Measurements from ENCODE around the gene EME1.
A peak's percentile ranks its signal among the peaks of the same experiment; 100 is the strongest.

EME1 gene

DNA sequence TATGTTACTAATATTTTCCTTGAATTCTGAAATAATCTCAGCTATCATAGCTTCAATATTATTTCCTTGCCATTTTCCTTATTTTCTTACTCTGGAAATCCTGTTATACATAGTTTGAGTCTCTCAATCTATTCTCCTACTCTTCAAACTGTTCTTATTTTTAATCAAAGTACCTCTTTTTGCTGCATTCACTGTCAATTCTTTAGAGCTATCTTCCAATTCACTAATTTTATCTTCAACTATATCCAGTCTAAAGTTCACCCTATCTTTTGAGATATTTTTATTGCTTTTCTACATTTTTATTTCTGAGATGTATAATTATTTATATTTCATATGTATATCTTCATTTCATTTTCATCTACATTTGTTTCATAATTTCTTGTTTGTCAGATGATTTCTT, 34.4 kb upstream of the EME1 start:
- no peaks in the 10 kb centered on the region for H3K9me3 ChIP-seq (ENCODE audit: low read length)

DNA sequence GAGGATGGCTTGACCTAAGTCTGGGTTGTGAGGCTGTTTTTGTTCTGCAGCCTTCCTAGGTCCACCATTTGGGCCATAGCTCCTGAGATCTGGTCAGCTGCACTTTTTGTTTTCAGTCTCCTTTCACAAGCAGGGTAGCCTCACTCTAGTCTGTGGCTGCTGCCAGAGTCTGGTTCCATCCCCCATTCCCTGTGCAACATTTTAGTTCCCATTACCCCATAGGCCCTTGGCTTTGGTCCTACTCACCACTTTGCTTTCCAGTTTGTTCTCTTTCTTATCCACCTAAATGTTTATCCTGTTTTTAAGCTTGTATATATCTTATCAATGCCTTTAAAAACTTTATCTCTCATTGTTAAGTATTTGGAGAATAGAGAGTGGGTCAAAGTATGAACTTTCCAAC, 33.6 kb upstream of the EME1 start:
- no peak overlapping the region for H3K9ac ChIP-seq (ENCODE audit: low read length)
- H3K36me3 ChIP-seq (ENCODE audit: insufficient read depth, low read length), result no peaks in the 10 kb centered on the region
- H3K27me3 ChIP-seq (ENCODE audit: control insufficient read depth in 1 of 2, insufficient read depth in 2 of 2, low read length in 2 of 2), result no peaks in the 10 kb centered on the region
- H3K9me3 ChIP-seq (ENCODE audit: low read length), result no peaks in the 10 kb centered on the region
- no peaks in the 10 kb centered on the region for H3K4me1 ChIP-seq (ENCODE audit: insufficient read depth, low read length)
- H3K27ac ChIP-seq (ENCODE audit: low read depth, low read length), result no peak overlapping the region
- no peak overlapping the region for H3K4me3 ChIP-seq (ENCODE audit: low read depth in 1 of 2, low read length in 2 of 2)

More for the DNA sequence above, 34.4 kb upstream of the EME1 start:
- H3K9ac ChIP-seq (ENCODE audit: low read length), result no peak overlapping the region
- no peaks in the 10 kb centered on the region for H3K4me1 ChIP-seq (ENCODE audit: insufficient read depth, low read length)
- H3K4me3 ChIP-seq (ENCODE audit: low read depth in 1 of 2, low read length in 2 of 2), result no peak overlapping the region
- H3K27me3 ChIP-seq (ENCODE audit: control insufficient read depth in 1 of 2, insufficient read depth in 2 of 2, low read length in 2 of 2), result no peaks in the 10 kb centered on the region
- H3K36me3 ChIP-seq (ENCODE audit: insufficient read depth, low read length), result no peaks in the 10 kb centered on the region
- no peak overlapping the region for H3K27ac ChIP-seq (ENCODE audit: low read depth, low read length)

DNA sequence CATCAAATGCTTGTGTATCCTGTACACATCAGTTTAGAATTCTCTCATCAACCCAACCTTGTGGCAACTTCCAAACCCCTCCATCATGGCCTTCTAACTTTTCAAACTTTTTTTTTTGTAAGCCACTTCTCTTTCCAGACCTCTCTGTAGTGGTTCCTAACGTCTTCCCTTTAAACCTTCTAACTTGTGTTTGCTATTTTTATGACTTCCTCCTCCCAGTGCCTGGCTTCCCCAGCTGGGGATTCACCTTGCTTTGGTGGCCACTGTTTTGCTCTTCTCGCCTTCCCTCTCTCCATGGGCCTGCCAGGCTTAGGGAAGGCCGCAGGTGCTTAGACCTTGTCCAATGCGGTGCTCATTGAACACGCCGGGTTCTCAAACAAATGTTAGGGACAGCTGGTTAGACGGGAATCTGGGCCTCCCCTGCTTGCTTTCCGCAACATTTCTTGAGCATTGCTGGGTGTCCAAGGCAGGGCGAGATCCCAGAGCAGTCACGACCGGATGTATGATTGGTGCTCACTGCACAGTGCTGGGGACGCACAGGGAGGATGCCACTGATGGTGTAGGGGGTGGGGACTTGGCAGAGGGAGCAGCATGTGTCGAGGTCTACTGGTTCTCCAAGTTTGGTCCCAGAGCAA, 28.2 kb upstream of the EME1 start:
- Histone ChIP-seq H3K36me3 (ENCODE audit: insufficient read depth, low read length) (no peaks in the 10 kb centered on the region), H3K4me3 (ENCODE audit: low read depth in 1 of 2, low read length in 2 of 2) (peak overlapping the region in 1 of 2 donors; percentile 60), H3K4me1 (ENCODE audit: insufficient read depth, low read length) (peaks cover 20% of the 10 kb centered on the region), H3K27ac (ENCODE audit: low read depth, low read length) (no peak overlapping the region), H3K27me3 (ENCODE audit: control insufficient read depth in 1 of 2, insufficient read depth in 2 of 2, low read length in 2 of 2) (no peaks in the 10 kb centered on the region), H3K9me3 (ENCODE audit: low read length) (no peaks in the 10 kb centered on the region), H3K9ac (ENCODE audit: low read length) (no peak overlapping the region)

DNA sequence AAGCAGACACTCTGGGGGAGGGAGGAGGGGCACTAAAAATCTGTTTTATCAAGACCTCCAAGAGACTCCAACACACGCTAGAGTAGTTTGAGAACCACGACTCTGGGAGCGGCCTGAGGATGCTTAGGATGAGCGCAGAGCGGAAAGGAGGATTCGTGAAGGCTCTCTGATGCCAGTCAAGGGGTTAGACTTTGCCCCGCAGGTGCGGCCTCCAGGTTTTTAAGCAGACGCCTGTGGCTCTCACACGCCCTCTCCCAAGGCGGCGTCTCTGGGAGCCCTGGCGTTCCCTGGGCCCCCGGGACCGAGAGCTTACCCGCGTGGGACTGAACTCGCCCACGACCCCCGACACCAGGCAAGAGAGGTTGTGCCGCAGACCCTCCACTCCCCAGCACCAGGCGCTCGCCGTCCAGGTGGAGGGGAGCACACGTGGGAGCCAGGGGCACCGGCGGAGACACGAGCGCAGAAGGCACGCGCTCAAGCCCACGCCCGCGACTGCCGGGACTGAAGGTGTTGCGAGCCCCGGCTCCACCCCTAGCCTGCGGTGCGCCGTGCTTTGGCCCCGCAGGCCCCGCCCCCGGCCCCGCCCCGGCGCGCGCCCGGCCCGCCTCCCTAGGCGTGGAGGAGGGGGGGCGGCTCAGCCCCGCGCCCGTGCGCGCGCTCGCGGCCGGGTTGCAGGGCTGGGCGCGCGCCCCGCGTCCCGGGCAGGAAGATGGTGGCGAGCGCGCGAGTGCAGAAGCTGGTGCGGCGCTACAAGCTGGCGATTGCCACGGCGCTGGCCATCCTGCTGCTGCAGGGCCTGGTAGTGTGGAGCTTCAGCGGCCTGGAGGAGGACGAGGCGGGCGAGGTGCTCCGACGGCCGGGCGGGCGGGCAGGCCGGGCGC, 27.4 kb upstream of the EME1 start, which contains the start of gene XYLT2:
TSS of gene XYLT2 (plus strand) at position 695 of the 881 bp plus-strand sequence. CDS start at position 710, 15 bp downstream.
- Histone ChIP-seq H3K9me3 (ENCODE audit: low read length) (no peaks in the 10 kb centered on the region), H3K9ac (ENCODE audit: low read length) (peak within 1 kb of the TSS; percentile 67), H3K4me3 (ENCODE audit: low read depth in 1 of 2, low read length in 2 of 2) (peak within 1 kb of the TSS; percentile 79 to 88), H3K36me3 (ENCODE audit: insufficient read depth, low read length) (no peaks in the 10 kb centered on the region), H3K27me3 (ENCODE audit: control insufficient read depth in 1 of 2, insufficient read depth in 2 of 2, low read length in 2 of 2) (no peaks in the 10 kb centered on the region), H3K27ac (ENCODE audit: low read depth, low read length) (peak within 1 kb of the TSS; percentile 67), H3K4me1 (ENCODE audit: insufficient read depth, low read length) (peaks cover 20% of the 10 kb centered on the region)

- H3K27me3 ChIP-seq (ENCODE audit: control insufficient read depth in 1 of 2, insufficient read depth in 2 of 2, low read length in 2 of 2), result no peaks in the 10 kb centered on the region
- no peaks in the 10 kb centered on the region for H3K9me3 ChIP-seq (ENCODE audit: low read length)
- no peaks in the 10 kb centered on the region for H3K36me3 ChIP-seq (ENCODE audit: insufficient read depth, low read length)
- peak overlapping the region; percentile 79 to 88 for H3K4me3 ChIP-seq (ENCODE audit: low read depth in 1 of 2, low read length in 2 of 2)
- peak overlapping the region; percentile 67 for H3K9ac ChIP-seq (ENCODE audit: low read length)
- peaks cover 21% of the 10 kb centered on the region for H3K4me1 ChIP-seq (ENCODE audit: insufficient read depth, low read length)
- peak overlapping the region; percentile 67 for H3K27ac ChIP-seq (ENCODE audit: low read depth, low read length)
Observed at GRCh38 chr17:50346313-50347116, 26.5 kb upstream of the EME1 start.

- peaks cover 4% of the 10 kb centered on the region for H3K36me3 ChIP-seq (ENCODE audit: insufficient read depth, low read length)
- peak overlapping the region; percentile 67 for H3K27ac ChIP-seq (ENCODE audit: low read depth, low read length)
- H3K9ac ChIP-seq (ENCODE audit: low read length), result peak overlapping the region; percentile 67
- peaks cover 29% of the 10 kb centered on the region for H3K4me1 ChIP-seq (ENCODE audit: insufficient read depth, low read length)
- peak overlapping the region; percentile 79 to 88 for H3K4me3 ChIP-seq (ENCODE audit: low read depth in 1 of 2, low read length in 2 of 2)
- no peaks in the 10 kb centered on the region for H3K9me3 ChIP-seq (ENCODE audit: low read length)
- no peaks in the 10 kb centered on the region for H3K27me3 ChIP-seq (ENCODE audit: control insufficient read depth in 1 of 2, insufficient read depth in 2 of 2, low read length in 2 of 2)
Observed at GRCh38 chr17:50347117-50347893, 25.7 kb upstream of the EME1 start.

- Histone ChIP-seq H3K27ac (ENCODE audit: low read depth, low read length) (no peak overlapping the region), H3K4me1 (ENCODE audit: insufficient read depth, low read length) (peaks cover 35% of the 10 kb centered on the region), H3K27me3 (ENCODE audit: control insufficient read depth in 1 of 2, insufficient read depth in 2 of 2, low read length in 2 of 2) (no peaks in the 10 kb centered on the region), H3K4me3 (ENCODE audit: low read depth in 1 of 2, low read length in 2 of 2) (peak overlapping the region in 1 of 2 donors; percentile 88), H3K9ac (ENCODE audit: low read length) (no peak overlapping the region), H3K36me3 (ENCODE audit: insufficient read depth, low read length) (peaks cover 4% of the 10 kb centered on the region), H3K9me3 (ENCODE audit: low read length) (no peaks in the 10 kb centered on the region)
Observed at GRCh38 chr17:50347894-50348291, 25.1 kb upstream of the EME1 start.

DNA sequence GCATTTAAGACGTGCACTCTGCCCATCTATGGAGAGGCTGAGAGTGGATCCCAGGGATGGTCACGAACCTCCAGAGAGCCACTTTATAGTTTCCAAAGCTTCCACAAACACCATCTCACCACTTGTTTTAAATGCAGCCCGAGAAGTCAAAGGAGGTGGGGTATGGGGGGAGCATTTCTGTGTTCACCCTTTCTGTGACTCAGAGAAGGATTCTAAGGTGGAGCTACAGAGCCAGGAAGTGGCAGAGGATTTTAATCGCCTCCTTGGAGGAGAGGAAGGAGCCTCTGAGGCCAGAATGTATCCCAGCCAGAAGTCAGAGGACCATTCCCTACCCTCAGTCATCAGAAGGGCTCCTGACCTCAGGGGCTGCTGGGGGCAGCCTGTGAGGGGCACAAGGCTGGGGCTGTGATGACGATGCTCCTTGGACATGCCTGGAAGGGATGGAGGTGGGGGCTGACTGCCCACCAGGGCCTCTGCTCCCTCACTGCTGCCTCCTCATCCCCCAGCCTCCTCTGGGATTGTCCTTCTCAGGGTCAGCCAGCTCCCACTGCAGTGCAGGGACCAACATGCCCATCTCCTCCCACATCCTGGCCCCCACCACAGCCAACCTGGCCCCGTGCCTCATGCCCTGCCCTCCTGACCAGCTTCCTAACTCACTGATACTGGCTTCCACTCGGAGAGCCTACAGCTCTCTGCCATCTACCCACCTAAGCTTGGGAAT, 24.3 kb upstream of the EME1 start:
- H3K9ac ChIP-seq (ENCODE audit: low read length), result no peak overlapping the region
- no peak overlapping the region for H3K4me3 ChIP-seq (ENCODE audit: low read depth in 1 of 2, low read length in 2 of 2)
- H3K9me3 ChIP-seq (ENCODE audit: low read length), result no peaks in the 10 kb centered on the region
- H3K36me3 ChIP-seq (ENCODE audit: insufficient read depth, low read length), result peaks cover 4% of the 10 kb centered on the region
- H3K4me1 ChIP-seq (ENCODE audit: insufficient read depth, low read length), result peaks cover 37% of the 10 kb centered on the region
- no peak overlapping the region for H3K27ac ChIP-seq (ENCODE audit: low read depth, low read length)
- H3K27me3 ChIP-seq (ENCODE audit: control insufficient read depth in 1 of 2, insufficient read depth in 2 of 2, low read length in 2 of 2), result no peaks in the 10 kb centered on the region

GRCh38 chr17:50349243-50349600, 23.8 kb upstream of the EME1 start:
- peaks cover 7% of the 10 kb centered on the region for H3K36me3 ChIP-seq (ENCODE audit: insufficient read depth, low read length)
- H3K4me1 ChIP-seq (ENCODE audit: insufficient read depth, low read length), result peaks cover 37% of the 10 kb centered on the region
- H3K27me3 ChIP-seq (ENCODE audit: control insufficient read depth in 1 of 2, insufficient read depth in 2 of 2, low read length in 2 of 2), result no peaks in the 10 kb centered on the region
- H3K27ac ChIP-seq (ENCODE audit: low read depth, low read length), result no peak overlapping the region
- H3K4me3 ChIP-seq (ENCODE audit: low read depth in 1 of 2, low read length in 2 of 2), result no peak overlapping the region
- no peak overlapping the region for H3K9ac ChIP-seq (ENCODE audit: low read length)
- H3K9me3 ChIP-seq (ENCODE audit: low read length), result no peaks in the 10 kb centered on the region

DNA sequence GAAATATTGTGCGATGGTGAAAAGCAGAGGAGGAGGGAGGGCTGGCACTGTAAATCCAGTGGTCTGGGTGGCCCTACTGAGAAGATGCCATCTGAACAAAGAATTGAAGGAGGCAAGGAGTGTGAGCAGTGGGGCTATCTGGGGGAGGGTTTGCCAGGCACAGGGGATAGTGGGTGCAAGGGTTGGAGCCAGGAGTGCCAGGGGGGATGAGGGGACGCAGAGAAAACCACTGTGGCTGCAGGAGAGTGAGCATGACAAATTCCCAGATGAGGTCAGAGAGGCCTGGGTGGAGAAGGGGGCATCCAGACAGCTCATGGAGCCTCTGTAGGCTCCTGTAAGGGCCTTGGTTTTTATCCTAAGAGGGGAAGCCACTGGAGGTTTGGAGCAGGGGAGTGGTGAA, 22.3 kb upstream of the EME1 start:
- Histone ChIP-seq H3K4me3 (ENCODE audit: low read depth in 1 of 2, low read length in 2 of 2) (no peak overlapping the region), H3K27me3 (ENCODE audit: control insufficient read depth in 1 of 2, insufficient read depth in 2 of 2, low read length in 2 of 2) (no peaks in the 10 kb centered on the region), H3K4me1 (ENCODE audit: insufficient read depth, low read length) (peaks cover 37% of the 10 kb centered on the region), H3K9me3 (ENCODE audit: low read length) (no peaks in the 10 kb centered on the region), H3K27ac (ENCODE audit: low read depth, low read length) (no peak overlapping the region), H3K36me3 (ENCODE audit: insufficient read depth, low read length) (peaks cover 22% of the 10 kb centered on the region), H3K9ac (ENCODE audit: low read length) (no peak overlapping the region)

Measured in muscle layer of colon (tissue), 2 donors.